Endothelial cell of coronary artery (primary cell): ENCODE measurements around the gene ZFYVE28. TPM values are rescaled to one million over a fixed set of nuclear protein-coding genes. Genes with fewer than 3 reads are reported as not detected.

ENCODE experiments used
- total RNA-seq: library from RNA; depleted of rRNA; stranded (reverse); fragments of >200 nt; gene quantifications from 2 replicates; pipeline ENCODE4 v1.2.3, GENCODE V29; 2014

ZFYVE28 gene
- total RNA-seq: 4.0 and 12.3 TPM in 2 replicates

DNA sequence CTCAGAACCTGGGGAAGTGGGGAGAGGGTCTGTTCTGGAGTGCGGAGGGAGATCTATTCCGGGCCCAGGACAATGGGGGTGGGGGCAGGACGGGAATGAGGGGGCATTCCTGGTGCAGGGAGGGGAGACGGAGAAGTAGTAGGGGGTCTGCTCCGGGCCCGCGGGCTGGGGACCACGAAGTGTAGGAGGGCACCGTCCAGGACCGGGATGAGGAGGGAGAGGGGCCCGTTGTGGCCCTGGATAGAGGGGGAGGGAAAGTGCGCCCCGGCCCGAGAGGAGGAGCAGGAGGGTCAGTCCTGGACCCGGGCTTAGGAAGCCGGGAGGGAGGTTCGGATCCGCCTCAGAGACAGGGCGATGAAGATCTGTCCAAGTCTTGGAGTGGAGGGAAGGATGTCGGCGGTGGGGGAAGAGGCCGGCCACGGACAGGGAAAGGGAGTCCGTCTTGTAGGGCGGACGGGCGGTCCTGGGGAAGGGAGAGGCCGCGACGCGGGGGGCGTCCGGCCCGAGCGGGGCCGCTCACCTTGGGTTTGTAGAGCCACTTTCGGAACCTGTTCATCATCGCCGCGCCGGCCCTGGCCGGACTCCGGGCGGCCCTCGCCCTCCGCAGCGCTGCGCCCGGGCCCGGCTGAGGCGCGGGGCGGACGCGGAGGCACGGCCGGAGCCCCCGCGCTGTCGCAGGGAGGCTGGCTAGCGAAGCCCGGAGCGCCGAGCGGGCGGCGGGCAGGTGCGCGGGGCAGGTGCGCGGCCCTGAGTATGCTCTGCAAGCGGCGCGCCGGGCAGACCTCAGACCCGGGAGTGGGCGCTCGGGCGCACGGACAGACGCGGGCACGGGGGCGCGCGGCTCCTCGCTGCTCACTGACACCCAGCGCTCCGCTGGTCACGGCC, at the start of gene ZFYVE28:
TSS of gene ZFYVE28 (minus strand) at position 881 of the 885 bp plus-strand sequence. CDS start at position 559, 322 bp downstream.

DNA sequence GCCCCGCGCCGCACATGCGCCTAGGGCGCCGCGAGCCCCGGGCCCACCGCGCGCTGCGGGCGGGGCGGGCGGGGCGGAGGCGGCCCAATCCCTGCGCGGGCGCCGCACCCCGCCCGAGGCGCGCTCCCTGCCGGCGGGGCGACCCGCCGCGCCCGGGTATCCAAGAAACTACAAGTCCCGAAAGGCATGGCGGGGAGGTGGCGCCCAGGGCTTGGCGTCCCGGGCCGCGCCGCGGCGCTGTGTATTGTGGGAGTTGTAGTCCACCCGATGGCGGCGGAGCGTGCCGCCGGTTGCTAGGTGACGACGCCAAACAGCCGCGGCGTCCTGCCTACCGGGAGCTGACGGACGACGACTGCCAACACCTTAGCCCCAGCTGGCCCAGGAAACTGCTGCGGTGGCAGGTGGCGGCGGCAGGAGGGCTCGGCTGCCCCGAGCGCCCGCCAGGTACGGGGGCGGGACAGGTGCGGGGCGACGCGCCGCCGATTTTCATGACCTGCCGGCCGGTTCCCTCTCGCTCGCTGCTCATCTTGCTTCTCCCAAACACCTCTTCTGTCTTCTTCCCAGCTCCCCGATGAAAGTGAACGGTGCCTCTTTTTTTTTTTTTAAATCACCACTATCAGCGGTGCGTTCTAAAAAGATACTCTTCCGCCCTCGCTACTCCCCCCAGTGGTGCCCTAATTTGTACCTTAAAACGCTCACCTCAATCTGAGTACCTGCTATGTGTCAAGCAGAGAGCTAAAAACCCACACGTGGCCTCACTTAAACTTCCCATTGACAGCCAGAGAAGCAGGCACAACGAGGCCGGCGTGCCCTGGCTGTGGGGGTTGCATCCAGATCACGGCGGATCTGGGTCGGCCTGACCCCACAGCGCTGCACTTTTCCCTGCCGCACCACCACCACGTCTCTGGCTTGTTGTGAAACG, 466 bp upstream of the ZFYVE28 start, which contains the start of gene CFAP99:
TSS of gene CFAP99 (plus strand) at position 306 of the 922 bp plus-strand sequence.

DNA sequence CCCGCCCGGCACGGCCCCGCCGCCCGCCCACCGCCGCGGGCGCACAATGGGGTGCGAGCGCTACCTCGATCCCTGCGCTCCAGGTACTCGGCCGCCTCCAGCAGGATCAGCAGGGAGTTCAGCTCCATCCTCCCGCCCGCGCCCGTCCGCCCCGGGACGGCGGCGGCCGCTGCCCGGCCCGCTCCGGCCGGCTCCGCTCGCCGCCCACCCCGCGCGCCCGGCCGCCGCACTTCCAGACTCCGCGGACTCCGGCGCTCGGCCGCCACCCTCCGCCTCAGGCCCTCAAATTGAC, 156.6 kb downstream of the ZFYVE28 start, which contains the start of gene MXD4:
TSS of gene MXD4 (minus strand) at position 257 of the 292 bp plus-strand sequence. CDS start at position 128, 129 bp downstream.

DNA sequence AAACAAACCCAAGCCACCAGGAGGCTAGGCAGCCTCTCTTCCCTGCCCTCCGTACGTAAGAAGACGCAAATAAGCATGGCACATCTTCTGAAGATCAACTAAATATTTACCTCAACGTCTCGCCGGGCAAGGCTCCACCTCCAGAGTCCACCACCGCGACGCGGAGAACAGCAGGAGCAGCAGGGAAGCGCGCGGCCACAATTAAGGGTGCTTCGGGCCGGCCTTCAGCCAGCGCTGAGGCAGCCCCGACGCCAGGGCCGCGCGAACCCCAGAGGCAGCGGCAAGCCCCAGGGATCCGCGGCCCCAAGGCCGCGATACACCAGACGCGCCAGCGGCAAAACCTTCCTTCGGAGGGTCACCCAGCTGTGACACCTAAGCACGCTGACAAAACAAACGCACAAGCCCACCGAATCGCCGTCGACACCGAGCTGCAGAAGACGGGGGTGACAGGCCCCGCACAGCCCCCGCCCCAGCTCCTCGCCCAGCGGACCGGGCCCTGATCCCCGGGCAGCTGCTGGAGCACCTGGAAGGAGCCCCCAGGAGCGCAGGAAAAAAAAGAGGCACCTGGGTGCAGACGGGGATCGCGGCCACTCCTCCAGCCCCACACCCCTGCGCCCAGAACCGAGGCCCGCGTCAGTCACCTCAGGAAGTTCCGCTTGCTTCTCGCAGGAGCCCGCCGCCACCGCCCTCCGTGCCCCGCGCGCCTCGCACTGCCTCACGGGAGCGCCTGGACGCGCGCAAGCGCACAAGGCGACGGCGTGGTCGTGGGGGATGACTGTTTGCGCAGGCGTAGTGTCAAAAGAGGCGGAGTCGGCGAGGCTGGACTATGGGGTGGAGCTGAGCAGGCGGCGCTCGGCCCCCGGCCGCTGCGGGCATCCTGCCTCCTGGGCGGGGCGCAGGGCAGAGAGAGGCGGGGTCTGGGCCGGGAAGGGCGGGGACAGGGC, 176.8 kb downstream of the ZFYVE28 start, which contains the start of the genes HAUS3 and POLN:
TSS of gene HAUS3 (minus strand) at position 712 of the 944 bp plus-strand sequence. CDS start 1,175 bp downstream, outside the sequence.
TSS of gene POLN (minus strand) at position 712 of the 944 bp plus-strand sequence. CDS start 12,890 bp downstream, outside the sequence.

Other genes starting within 250 kb of the ZFYVE28 start
- gene HAUS3, start 176.5 kb downstream of the ZFYVE28 start, total RNA-seq: 8.9 and 10.4 TPM in 2 replicates
- 3.1 and 5.9 TPM in 2 replicates for gene POLN, start 176.5 kb downstream of the ZFYVE28 start, total RNA-seq
- gene MXD4, start 156.5 kb downstream of the ZFYVE28 start, total RNA-seq: 70.3 and 94.7 TPM in 2 replicates
- gene CFAP99, start 310 bp upstream of the ZFYVE28 start, total RNA-seq: under 0.01 and 0.09 TPM in 2 replicates
- 44.1 and 54.0 TPM in 2 replicates for gene RNF4, start 50.5 kb upstream of the ZFYVE28 start, total RNA-seq
- gene FAM193A, start 118.0 kb upstream of the ZFYVE28 start, total RNA-seq: 7.4 and 13.2 TPM in 2 replicates